ENCODE data around the gene RPL27A. TPM values are rescaled to one million over a fixed set of nuclear protein-coding genes. Genes with fewer than 3 reads are reported as not detected.

Gene RPL27A
- total and polyA plus RNA-seq, 2 donors (not counting 3 experiments of a cell fraction or from before 2014, with no cell fraction given) = 1,303 to 1,363 TPM

DNA sequence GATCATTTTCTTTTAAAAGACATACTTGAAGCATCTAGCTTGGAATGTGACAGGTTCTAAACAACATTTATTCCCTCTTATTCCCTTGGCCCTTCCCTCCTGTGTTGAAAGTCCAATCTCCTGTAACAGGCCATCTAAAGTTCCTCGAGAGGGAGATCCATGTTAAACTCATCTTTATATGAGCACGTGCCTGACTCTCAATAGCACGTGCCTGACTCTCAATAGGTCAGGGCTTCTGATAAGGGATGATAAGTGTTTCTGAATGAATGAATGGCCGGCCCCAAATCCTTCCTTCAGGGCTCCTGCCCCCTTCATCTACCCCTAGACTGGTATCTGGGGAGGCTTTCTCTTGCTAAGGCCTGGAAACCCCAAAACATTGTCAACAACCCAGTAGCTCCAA, 27.2 kb downstream of the RPL27A start:
- DNase-seq (ENCODE audit: low read depth, low spot score) (no peak), FAIRE-seq (no peak)
- H3K27ac ChIP-seq (ENCODE audit: insufficient read depth, low read depth, low read length) = no peak overlapping the region
- H3K27me3 ChIP-seq (ENCODE audit: control insufficient read depth in 2 of 2, insufficient read depth in 2 of 2, low read length in 2 of 2) = no peaks in the 10 kb centered on the region
- BruUV-seq (replicated peaks) = no TSS peak
- H3K9ac ChIP-seq (replicated peaks; ENCODE audit: extremely low read depth, insufficient read depth, low read length) = no peak overlapping the region
- POLR2A ChIA-PET = no interaction called here
- H3K4me1 ChIP-seq (ENCODE audit: control insufficient read depth, extremely low read depth, insufficient read depth, low read length) = peaks cover 12% of the 10 kb centered on the region
- H3K4me3 ChIP-seq (replicated peaks in 1 of 3; ENCODE audit: insufficient read depth in 1 of 3, low read depth in 1 of 3, low read length in 3 of 3) = no peak overlapping the region
- H3K79me2 ChIP-seq (ENCODE audit: control insufficient read depth, insufficient read depth, low read length) = no peaks in the 10 kb centered on the region
- no peaks in the 10 kb centered on the region for H3K36me3 ChIP-seq (ENCODE audit: control insufficient read depth in 2 of 2, extremely low read depth in 1 of 2, insufficient read depth in 2 of 2, low read length in 2 of 2)
- no peaks in the 10 kb centered on the region for H3K9me1 ChIP-seq (replicated peaks; ENCODE audit: control insufficient read depth, extremely low read depth, insufficient read depth, low read length)
- no peaks in the 10 kb centered on the region for H4K20me1 ChIP-seq (replicated peaks; ENCODE audit: control insufficient read depth, extremely low read depth, insufficient read depth, low read length)
- dilution Hi-C loops (cut with MboI; ENCODE audit: extremely low pct_ligation_motif_present, low sequenced_read_pairs) = no loop called here
- intact Hi-C loops (cut with micrococcal nuclease) = no loop called here
- CTCF ChIA-PET = no interaction called here
- no peak overlapping the region for H2AFZ ChIP-seq (ENCODE audit: low read depth, low read length)
- TF ChIP-seq POLR2AphosphoS5 (IDR thresholded peaks at IDR 0.05; ENCODE audit: insufficient read depth, low read depth, low read length) = no peak
- no peak for TF ChIP-seq POLR2A (IDR thresholded peaks at IDR 0.05; ENCODE audit: low read depth, low read length)
- H3K4me2 ChIP-seq (ENCODE audit: insufficient read depth, low read length) = no peak overlapping the region
- H3K9me3 ChIP-seq (replicated peaks; ENCODE audit: control insufficient read depth, insufficient read depth, low read length) = no peaks in the 10 kb centered on the region

DNA sequence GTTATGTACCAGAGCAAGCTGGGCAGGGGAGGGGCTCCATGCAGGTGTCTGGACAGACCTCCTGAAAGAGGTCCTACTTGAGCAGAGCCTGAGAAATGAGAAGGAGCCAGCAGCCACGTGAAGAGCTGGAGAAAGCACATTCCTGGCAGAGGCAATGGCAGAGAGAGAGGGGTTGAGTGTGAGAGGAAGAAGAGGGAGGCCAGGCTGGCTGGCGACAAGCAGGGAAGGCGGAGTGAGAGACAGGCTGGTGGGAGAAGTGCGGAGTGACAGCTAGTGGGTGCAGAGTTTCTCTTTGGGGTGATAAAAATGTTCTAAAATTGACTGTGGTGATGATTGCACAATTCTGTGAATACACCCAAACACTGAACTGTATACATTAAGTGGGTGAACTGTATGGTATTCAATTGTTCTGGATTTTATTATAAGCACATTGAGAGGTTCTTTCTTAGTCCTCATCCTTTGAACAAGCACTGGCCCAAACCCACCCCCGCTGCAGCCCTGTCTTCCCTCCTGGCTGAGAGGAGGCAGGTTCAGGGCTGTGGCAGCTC, 29.4 kb downstream of the RPL27A start:
- ChIA-PET CTCF (no interaction called here), POLR2A (no interaction called here)
- no peaks in the 10 kb centered on the region for H4K20me1 ChIP-seq (replicated peaks; ENCODE audit: control insufficient read depth, extremely low read depth, insufficient read depth, low read length)
- no peaks in the 10 kb centered on the region for H3K36me3 ChIP-seq (ENCODE audit: control insufficient read depth in 2 of 2, extremely low read depth in 1 of 2, insufficient read depth in 2 of 2, low read length in 2 of 2)
- no peaks in the 10 kb centered on the region for H3K27me3 ChIP-seq (ENCODE audit: control insufficient read depth in 2 of 2, insufficient read depth in 2 of 2, low read length in 2 of 2)
- H3K27ac ChIP-seq (ENCODE audit: insufficient read depth, low read depth, low read length) = no peak overlapping the region
- no peak overlapping the region for H2AFZ ChIP-seq (ENCODE audit: low read depth, low read length)
- no peak for TF ChIP-seq EZH2 (IDR thresholded peaks at IDR 0.05; ENCODE audit: borderline replicate concordance, low read depth, low read length, severe bottlenecking)
- no peak for TF ChIP-seq FOS (IDR thresholded peaks at IDR 0.05; ENCODE audit: borderline replicate concordance, insufficient read depth, low read length)
- intact Hi-C loops (cut with micrococcal nuclease) = no loop called here
- peaks cover 29% of the 10 kb centered on the region for H3K4me1 ChIP-seq (ENCODE audit: control insufficient read depth, extremely low read depth, insufficient read depth, low read length)
- DNase-seq (ENCODE audit: low read depth, low spot score) (no peak), FAIRE-seq (no peak)
- no TSS peak for BruUV-seq (replicated peaks)
- no peak overlapping the region for H3K9ac ChIP-seq (replicated peaks; ENCODE audit: extremely low read depth, insufficient read depth, low read length)
- H3K9me3 ChIP-seq (replicated peaks; ENCODE audit: control insufficient read depth, insufficient read depth, low read length) = no peaks in the 10 kb centered on the region
- H3K4me2 ChIP-seq (ENCODE audit: insufficient read depth, low read length) = no peak overlapping the region
- no peaks in the 10 kb centered on the region for H3K9me1 ChIP-seq (replicated peaks; ENCODE audit: control insufficient read depth, extremely low read depth, insufficient read depth, low read length)
- no peaks in the 10 kb centered on the region for H3K79me2 ChIP-seq (ENCODE audit: control insufficient read depth, insufficient read depth, low read length)
- dilution Hi-C loops (cut with MboI; ENCODE audit: extremely low pct_ligation_motif_present, low sequenced_read_pairs) = no loop called here
- H3K4me3 ChIP-seq (replicated peaks in 1 of 3; ENCODE audit: insufficient read depth in 1 of 3, low read depth in 1 of 3, low read length in 3 of 3) = no peak overlapping the region

Data from endothelial cell of umbilical vein (primary cell).